H9 (cell line): ENCODE data around the gene ZKSCAN5. TPM values are rescaled to one million over a fixed set of nuclear protein-coding genes. Genes with fewer than 3 reads are reported as not detected.

Experiments used
- DNase-seq: peaks from one replicate; pipeline ENCODE4 v3.0.0-alpha.2; 2017
- H2AFZ ChIP-seq: one replicate; pipeline ENCODE4 v1.6.1; 2013; ENCODE audit warnings: mild to moderate bottlenecking, low read length, control low read depth, moderate library complexity
- H2AK5ac ChIP-seq: 2 replicates; pipeline ENCODE4 v1.6.1; 2013; ENCODE audit warnings: low read length, control low read depth, mixed read lengths; ENCODE audit not compliant: insufficient read length
- H2BK120ac ChIP-seq: one replicate; pipeline ENCODE4 v1.6.1; 2013; ENCODE audit warnings: low read depth, mild to moderate bottlenecking, low read length, control low read depth, inconsistent platforms; ENCODE audit not compliant: poor library complexity, severe bottlenecking
- H2BK12ac ChIP-seq: 2 replicates; pipeline ENCODE4 v1.6.1; 2013; ENCODE audit warnings: low read length, control low read depth, mixed read lengths, low read depth; ENCODE audit not compliant: insufficient read length
- H2BK15ac ChIP-seq: 2 replicates; pipeline ENCODE4 v1.6.1; 2013; ENCODE audit warnings: low read depth, low read length, control low read depth
- H2BK20ac ChIP-seq: one replicate; pipeline ENCODE4 v1.6.1; 2013; ENCODE audit warnings: low read depth, mild to moderate bottlenecking, low read length, control low read depth, inconsistent platforms; ENCODE audit not compliant: poor library complexity, severe bottlenecking
- H2BK5ac ChIP-seq: 2 replicates; pipeline ENCODE4 v1.6.1; 2013; ENCODE audit warnings: low read length, control low read depth, mixed read lengths; ENCODE audit not compliant: insufficient read length
- H3K14ac ChIP-seq: 2 replicates; pipeline ENCODE4 v1.6.1; 2013; ENCODE audit warnings: low read length, control low read depth; ENCODE audit not compliant: insufficient read depth
- H3K18ac ChIP-seq: 2 replicates; pipeline ENCODE4 v1.6.1; 2013; ENCODE audit warnings: low read depth, mild to moderate bottlenecking, mixed read lengths, low read length, control low read depth; ENCODE audit not compliant: insufficient read length
- H3K23ac ChIP-seq: 2 replicates; pipeline ENCODE4 v1.6.1; 2013; ENCODE audit warnings: low read length, control low read depth, mixed read lengths, low read depth; ENCODE audit not compliant: insufficient read length
- H3K23me2 ChIP-seq: 2 replicates; pipeline ENCODE4 v1.6.1; 2013; ENCODE audit warnings: low read depth, mild to moderate bottlenecking, mixed read lengths, low read length, control low read depth; ENCODE audit not compliant: insufficient read length, poor library complexity, severe bottlenecking
- H3K27ac ChIP-seq: 2 replicates; pipeline ENCODE4 v1.5.1; 2013; ENCODE audit warnings: low read length, control low read depth, mixed read lengths, low read depth; ENCODE audit not compliant: insufficient read length
- H3K27me3 ChIP-seq: 2 replicates; pipeline ENCODE4 v1.6.1; 2013; ENCODE audit warnings: low read length, control low read depth, inconsistent platforms; ENCODE audit not compliant: insufficient read depth
- H3K4ac ChIP-seq: 2 replicates; pipeline ENCODE4 v1.6.1; 2013; ENCODE audit warnings: low read depth, mild to moderate bottlenecking, control low read depth, inconsistent platforms, low read length, moderate library complexity
- H3K4me1 ChIP-seq: 2 replicates; pipeline ENCODE4 v1.6.1; 2013; ENCODE audit warnings: low read length, control low read depth, inconsistent platforms; ENCODE audit not compliant: insufficient read depth
- H3K4me2 ChIP-seq: 2 replicates; pipeline ENCODE4 v1.6.1; 2013; ENCODE audit warnings: low read length, control low read depth, mixed read lengths; ENCODE audit not compliant: insufficient read length, insufficient read depth
- H3K56ac ChIP-seq: 2 replicates; pipeline ENCODE4 v1.6.1; 2013; ENCODE audit warnings: low read depth, mild to moderate bottlenecking, mixed read lengths, low read length, control low read depth; ENCODE audit not compliant: insufficient read length
- H3K79me1 ChIP-seq: 2 replicates; pipeline ENCODE4 v1.6.1; 2013; ENCODE audit warnings: low read depth, mild to moderate bottlenecking, moderate library complexity, low read length, control low read depth, inconsistent platforms; ENCODE audit not compliant: insufficient read depth, poor library complexity, severe bottlenecking
- H3K79me2 ChIP-seq: 2 replicates; pipeline ENCODE4 v1.6.1; 2013; ENCODE audit warnings: low read length, control low read depth, inconsistent platforms; ENCODE audit not compliant: insufficient read depth
- H3K9ac ChIP-seq: 2 replicates; pipeline ENCODE4 v1.6.1; 2013; ENCODE audit warnings: low read length, control low read depth, mixed read lengths; ENCODE audit not compliant: insufficient read length; ENCODE audit errors: extremely low read depth
- H3K9me3 ChIP-seq: one replicate; pipeline ENCODE4 v1.6.1; 2013; ENCODE audit warnings: low read depth, low read length, inconsistent platforms; ENCODE audit not compliant: control insufficient read depth
- H3T11ph ChIP-seq: one replicate; pipeline ENCODE4 v1.6.1; 2013; ENCODE audit warnings: mild to moderate bottlenecking, low read length, control low read depth, inconsistent platforms
- H4K20me1 ChIP-seq: one replicate; pipeline ENCODE4 v1.6.1; 2013; ENCODE audit not compliant: control insufficient read depth, insufficient read length, insufficient read depth
- H4K5ac ChIP-seq: 2 replicates; pipeline ENCODE4 v1.6.1; 2013; ENCODE audit warnings: low read depth, mild to moderate bottlenecking, mixed read lengths, low read length, control low read depth; ENCODE audit not compliant: insufficient read length
- H4K8ac ChIP-seq: replicated peaks from 2 replicates; pipeline ENCODE4 v1.6.1; 2013; ENCODE audit warnings: low read length, control low read depth, mixed read lengths, low read depth; ENCODE audit not compliant: insufficient read length
- H4K91ac ChIP-seq: 2 replicates; pipeline ENCODE4 v1.6.1; 2013; ENCODE audit warnings: low read depth, mild to moderate bottlenecking, moderate library complexity, mixed read lengths, low read length, control low read depth; ENCODE audit not compliant: insufficient read length
- H3K27ac Mint-ChIP-seq, 3 experiments: 2 replicates in 2 of 3; 3 replicates in 1 of 3; pipeline ENCODE4 v1.8.0; 2020 to 2021; ENCODE audit warnings: mixed read lengths in 3 of 3, mild to moderate bottlenecking in 1 of 3, moderate library complexity in 1 of 3
- H3K27me3 Mint-ChIP-seq: 2 replicates; pipeline ENCODE4 v1.8.0; 2021; ENCODE audit warnings: low read depth, mild to moderate bottlenecking, moderate library complexity, mixed read lengths
- H3K36me3 Mint-ChIP-seq, 3 experiments: 2 replicates in 2 of 3; 3 replicates in 1 of 3; pipeline ENCODE4 v1.8.0; 2020 to 2021; ENCODE audit warnings: low read depth in 3 of 3, mixed read lengths in 3 of 3; ENCODE audit not compliant: insufficient read depth in 1 of 3
- H3K4me1 Mint-ChIP-seq, 2 experiments: 2 replicates each; pipeline ENCODE4 v1.8.0; 2020; ENCODE audit warnings: mixed read lengths in 2 of 2
- H3K4me3 Mint-ChIP-seq, 2 experiments: 2 replicates in 1 of 2; 3 replicates in 1 of 2; pipeline ENCODE4 v1.8.0; 2020 to 2021; ENCODE audit warnings: mild to moderate bottlenecking in 2 of 2, mixed read lengths in 2 of 2, moderate library complexity in 1 of 2
- H3K9me3 Mint-ChIP-seq, 2 experiments: 2 replicates in 1 of 2; 3 replicates in 1 of 2; pipeline ENCODE4 v1.8.0; 2020; ENCODE audit warnings: mild to moderate bottlenecking in 2 of 2, mixed read lengths in 2 of 2, moderate library complexity in 1 of 2
- CTCF ChIP-seq: fragments of 200-600 bp; sonication (generic); conservative IDR thresholded peaks from 3 replicates; pipeline ENCODE4 v1.8.0; 2021; ENCODE audit warnings: antibody characterized with exemption, mild to moderate bottlenecking
- WGBS: extraction: QIAGEN DNeasy Blood & Tissue Kit; methylation state at CpG from one replicate; pipeline ENCODE4 v1.1.7; 2013; ENCODE audit warnings: missing lambda C conversion rate, low lambda C conversion rate, mixed read lengths; ENCODE audit not compliant: insufficient read length; ENCODE audit errors: extremely low coverage; 5-methylcytosine and 5-hydroxymethylcytosine counted together
- total RNA-seq: library from RNA; stranded (reverse); gene quantifications from 2 replicates; pipeline ENCODE4 v1.2.1, GENCODE V29; 2021

Gene ZKSCAN5
- total RNA-seq, 1 experiment from 2014 or later: 16.6 TPM

GRCh38 chr7:99485094-99485493, 19.4 kb upstream of the ZKSCAN5 start:
- Histone ChIP-seq H3K4me2 (no peak overlapping the region), H3K56ac (no peak overlapping the region), H3K79me2 (no peaks in the 10 kb centered on the region), H3K27ac (no peak overlapping the region), H3K14ac (no peak overlapping the region), H4K8ac (no peak overlapping the region), H2BK20ac (no peak overlapping the region), H4K20me1 (no peaks in the 10 kb centered on the region), H3T11ph (no peak overlapping the region), H4K5ac (no peak overlapping the region), H3K9ac (no peak overlapping the region), H3K18ac (no peak overlapping the region), H3K4me1 (no peaks in the 10 kb centered on the region), H2BK120ac (no peak overlapping the region), H3K4ac (no peak overlapping the region), H3K23ac (no peak overlapping the region), H4K91ac (no peak overlapping the region), H3K27me3 (no peaks in the 10 kb centered on the region), H3K23me2 (no peaks in the 10 kb centered on the region), H2BK12ac (no peak overlapping the region), H3K9me3 (no peaks in the 10 kb centered on the region), H2BK15ac (no peak overlapping the region), H2AK5ac (no peak overlapping the region), H2BK5ac (no peak overlapping the region), H2AFZ (no peak overlapping the region), H3K79me1 (no peaks in the 10 kb centered on the region)
- H3K36me3 Mint-ChIP-seq: peaks cover 11 to 28% (median 19%) of the 10 kb centered on the region in 3 experiments; a peak in 6 of 7 replicates
- TF ChIP-seq CTCF: no peak
- no CpG with 5 or more reads among the region's 5 CpGs for WGBS
- no peaks in the 10 kb centered on the region for H3K27me3 Mint-ChIP-seq
- no peak overlapping the region for H3K4me3 Mint-ChIP-seq
- no peaks in the 10 kb centered on the region for H3K4me1 Mint-ChIP-seq
- DNase-seq: no peak
- H3K27ac Mint-ChIP-seq: peak overlapping the region in 2 of 3 experiments; percentile 23 to 27; a peak in 3 of 7 replicates
- H3K9me3 Mint-ChIP-seq: no peaks in the 10 kb centered on the region
